Activated T-helper 1 cell treated with Interleukin-2 at 50 U/mL for 16 hours (primary cell): ENCODE results near the gene SLC45A1.

Source experiments
- DNase-seq: peaks from one replicate; pipeline ENCODE4 v3.0.0-alpha.2; 2020; ENCODE audit warnings: low read depth

SLC45A1 gene

DNA sequence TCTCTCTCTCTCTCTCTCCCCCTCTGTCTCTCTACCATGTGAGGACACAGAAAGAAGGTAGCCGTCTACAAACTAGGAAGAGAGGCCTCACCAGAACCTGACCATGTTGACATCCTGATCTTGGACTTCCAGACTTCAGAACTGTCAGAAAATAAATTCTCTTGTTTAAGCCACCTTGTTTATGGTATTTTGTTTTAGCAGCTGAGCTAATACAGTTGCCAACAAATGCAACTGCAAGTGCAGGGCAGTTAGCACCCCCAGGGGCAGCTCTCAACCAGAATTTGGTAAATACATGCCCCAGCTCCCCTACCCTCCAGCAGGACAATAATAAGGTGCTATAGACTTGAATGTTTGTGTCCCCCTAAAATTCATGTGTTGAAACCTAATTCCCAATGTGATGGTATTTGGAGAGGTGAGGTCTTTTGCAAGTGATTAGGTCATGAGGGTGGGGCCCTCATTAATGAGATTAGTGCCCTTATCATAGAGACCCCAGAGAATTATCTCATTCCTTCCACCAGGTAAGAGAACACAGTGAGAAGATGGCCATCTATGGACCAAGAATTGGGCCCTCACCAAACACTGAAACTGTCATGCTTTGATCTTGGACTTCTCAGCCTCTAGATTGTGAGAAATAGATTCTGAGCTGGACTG lies 6.7 kb upstream of the SLC45A1 start:
- DNase-seq: no peak

DNA sequence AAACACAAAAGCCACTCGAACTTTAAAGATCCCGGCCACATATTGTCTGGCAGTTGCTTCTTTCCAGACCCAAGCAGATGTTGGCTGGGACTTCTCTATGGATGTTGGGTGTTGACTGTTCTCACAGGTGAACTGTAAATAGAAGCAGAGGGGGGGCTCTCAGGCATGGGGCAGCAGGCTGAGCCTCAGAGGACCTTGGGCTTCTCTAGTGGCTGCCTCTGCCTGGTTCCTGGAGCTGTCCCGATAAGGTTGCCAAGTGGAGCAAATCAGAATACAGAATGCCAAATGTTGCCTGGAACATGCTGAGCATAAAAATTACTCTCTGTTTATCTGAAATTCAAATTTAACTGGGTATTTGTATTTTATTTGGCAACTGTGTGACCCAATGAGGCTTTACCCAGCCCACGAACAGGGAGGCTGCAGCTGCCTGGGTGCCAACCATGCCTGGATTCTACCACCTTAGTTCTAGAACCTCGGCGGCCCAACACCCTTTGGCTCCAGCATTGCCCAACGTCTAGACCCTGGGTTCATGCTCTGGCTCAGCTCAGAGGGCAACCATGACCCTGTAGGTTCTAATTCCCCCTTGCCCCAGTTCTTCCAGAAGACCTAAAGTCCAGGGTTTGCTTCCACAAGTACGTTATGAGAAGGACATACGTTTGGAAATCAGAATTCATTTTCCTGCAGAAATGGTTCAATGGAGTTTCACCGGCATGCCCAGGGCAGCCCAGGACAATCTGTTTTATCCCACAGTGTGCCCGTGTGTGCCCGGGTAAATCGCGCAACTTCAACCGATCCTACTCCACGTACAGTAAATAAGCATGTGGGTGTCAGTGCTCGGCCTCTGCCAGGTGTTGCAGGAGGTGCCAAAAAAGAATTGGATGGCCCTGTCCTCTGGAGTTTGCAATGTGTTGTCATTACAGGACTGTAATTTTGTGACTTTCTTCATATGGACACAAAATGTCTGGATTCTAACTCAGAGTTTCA lies 5.4 kb upstream of the SLC45A1 start:
- DNase-seq: no peak

DNA sequence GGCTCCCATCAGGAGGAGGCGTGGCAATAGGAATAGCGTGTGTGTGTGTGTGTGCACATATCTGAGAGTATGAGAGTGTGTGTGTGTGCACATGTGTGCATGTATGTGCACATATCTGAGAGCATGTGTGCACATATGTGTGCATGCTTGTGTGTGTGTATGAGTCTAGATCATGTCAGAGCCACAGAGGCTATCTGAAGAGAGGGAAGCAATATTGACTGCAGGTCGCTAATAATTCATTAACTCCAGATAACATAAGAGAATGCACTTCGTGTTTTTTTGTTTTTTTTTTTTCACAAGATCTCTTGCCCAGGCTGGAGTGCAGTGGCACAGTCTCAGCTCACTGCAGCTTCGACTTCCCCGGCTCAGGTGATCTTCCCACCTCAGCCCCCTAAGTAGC lies 4.7 kb upstream of the SLC45A1 start:
- DNase-seq: no peak

DNA sequence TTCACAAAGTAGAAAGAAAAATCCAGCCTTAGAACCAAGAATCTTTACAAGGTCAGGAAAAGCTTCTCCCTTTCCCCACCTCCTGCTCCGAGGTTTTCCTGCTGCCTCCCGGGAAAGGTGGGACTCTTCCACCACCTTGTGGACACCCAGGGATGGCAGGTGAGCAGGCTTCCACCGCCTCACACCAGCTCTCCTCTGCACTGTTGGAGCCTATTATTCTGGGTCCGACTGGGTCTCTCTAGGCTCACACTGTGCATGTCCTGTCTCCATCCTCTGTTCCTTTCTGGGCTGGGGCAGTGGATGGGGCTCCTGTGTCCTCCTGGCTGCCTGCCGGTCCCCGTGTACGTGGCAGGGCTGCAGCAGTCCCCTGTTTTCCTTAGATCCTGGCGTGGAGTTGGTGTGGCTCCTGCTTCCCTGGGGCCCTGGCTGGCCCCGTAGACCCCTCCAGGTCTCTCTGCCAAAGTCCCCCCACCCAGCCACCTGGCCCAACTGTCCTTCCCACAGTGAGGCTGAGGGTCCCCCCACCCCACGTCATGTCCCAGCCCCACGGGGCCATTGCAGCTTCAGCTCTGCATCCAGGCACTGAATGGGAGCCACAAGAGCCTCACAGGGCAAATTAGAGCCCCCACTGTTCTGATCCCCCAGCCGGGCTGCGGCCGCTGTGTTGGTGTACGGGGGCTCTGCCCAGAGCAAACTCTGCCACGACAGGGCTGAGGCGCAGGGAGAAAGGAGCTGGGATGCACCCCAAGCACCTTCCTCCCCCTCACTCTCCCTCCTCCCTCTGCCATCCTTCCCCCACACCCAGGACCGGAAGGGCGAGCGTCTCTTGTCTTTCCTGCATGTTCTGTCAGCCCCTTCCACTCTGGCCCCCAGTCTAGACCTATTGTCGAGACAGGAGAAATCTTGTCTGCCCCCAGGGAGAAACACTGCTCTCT lies 3.3 kb upstream of the SLC45A1 start:
- DNase-seq: peak; percentile 28

DNA sequence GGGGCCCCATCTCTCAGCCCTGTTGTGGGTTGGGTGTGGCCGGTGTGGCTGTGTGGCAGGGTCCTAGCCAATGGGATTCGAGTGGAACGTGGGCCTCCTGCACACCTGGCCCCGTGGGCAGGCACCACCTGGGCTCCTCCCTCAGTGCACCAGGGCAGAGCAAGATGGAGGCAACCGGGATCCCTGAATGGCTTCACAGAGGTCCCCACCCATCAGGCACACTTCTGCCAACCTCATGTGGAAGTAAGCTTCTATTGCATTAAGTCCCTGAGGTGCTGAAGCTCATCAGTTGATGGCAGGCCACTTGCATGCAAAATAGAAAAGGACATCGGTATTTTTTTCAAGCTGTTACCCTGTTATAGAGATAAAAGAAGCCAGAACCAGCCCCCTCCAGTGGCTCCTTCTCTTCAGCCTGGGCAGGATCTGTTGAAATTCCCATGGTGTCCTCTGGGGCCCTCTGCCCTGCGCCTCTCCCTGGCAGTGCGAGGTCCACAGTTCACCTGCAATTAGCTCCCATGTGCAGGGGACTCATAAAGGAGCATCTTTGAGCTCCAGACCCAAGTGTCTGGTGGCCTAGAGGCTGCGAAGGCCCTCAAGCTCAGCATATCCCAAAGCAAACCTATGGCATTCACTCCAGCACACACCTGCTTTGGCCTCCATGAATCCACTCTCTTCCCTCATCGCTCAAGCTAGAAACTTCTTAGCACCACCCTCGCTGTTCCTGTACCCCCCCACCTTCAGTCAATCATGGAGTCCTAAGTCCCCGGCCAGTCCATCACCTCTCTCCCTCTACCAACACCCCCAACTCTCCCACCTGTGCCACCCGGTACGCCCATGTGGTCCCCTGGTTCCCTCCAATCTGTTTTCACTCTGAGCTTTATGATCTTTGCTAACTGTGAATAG lies 2.1 kb upstream of the SLC45A1 start:
- no peak for DNase-seq

DNA sequence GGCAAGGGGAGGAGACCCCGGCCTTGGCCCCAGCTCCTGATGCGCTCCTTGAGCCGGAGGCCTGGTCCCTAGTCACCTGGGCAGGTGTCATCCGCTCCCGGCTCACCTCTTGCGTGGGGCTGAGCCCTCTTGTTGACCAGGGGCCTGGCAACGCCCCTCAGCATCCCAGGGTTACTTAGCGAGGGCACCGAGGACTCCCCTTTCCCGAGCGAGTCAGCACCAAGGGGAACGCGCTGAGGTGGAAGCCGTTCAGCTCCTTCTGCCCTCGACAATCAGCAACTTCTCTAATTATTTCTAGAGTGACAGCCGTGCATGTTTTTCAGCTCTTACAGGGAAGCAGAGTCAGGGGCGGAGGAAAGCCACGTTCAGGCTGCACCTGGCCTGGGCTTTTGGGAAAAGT lies 522 bp downstream of the SLC45A1 start:
- DNase-seq: no peak

DNA sequence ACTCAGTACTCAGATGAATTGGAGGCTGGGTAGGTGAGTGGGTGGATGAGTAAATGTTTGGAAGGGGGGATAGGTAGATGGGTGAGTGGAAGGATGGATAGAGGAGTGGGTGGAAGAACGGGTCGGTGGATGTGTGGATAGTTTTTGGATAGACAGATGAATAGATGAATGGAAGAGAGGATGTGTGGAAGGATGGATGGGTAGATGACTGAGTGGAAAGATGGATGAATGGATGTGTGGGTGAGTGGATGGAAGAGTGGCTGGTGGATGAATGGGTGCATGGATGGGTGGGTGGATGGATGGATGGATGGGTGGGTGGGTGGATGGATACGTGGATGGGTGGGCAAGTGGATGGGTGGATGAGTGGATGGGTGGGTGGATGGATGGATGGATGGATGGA lies 3.7 kb downstream of the SLC45A1 start:
- no peak for DNase-seq

DNA sequence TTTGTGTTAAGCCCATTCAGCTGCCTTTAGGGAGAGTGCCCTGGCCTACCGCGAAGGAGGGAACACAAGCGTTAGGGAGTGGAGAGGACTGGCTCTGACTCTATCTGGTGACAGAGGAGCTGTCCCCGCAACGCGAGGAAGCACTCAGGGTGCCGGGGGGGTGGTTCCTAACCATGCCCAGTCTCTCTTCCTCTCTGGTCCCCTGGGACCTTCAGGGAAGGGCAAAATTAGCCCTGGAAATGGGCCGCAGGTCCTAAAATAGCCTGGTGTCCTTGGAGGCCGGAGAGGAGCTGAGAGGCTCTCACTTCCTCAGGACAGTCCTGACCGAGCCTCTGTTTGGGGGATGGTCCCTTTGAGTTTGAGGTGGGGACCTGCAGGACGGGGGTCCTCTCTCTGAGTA lies 5.8 kb downstream of the SLC45A1 start:
- DNase-seq: no peak

DNA sequence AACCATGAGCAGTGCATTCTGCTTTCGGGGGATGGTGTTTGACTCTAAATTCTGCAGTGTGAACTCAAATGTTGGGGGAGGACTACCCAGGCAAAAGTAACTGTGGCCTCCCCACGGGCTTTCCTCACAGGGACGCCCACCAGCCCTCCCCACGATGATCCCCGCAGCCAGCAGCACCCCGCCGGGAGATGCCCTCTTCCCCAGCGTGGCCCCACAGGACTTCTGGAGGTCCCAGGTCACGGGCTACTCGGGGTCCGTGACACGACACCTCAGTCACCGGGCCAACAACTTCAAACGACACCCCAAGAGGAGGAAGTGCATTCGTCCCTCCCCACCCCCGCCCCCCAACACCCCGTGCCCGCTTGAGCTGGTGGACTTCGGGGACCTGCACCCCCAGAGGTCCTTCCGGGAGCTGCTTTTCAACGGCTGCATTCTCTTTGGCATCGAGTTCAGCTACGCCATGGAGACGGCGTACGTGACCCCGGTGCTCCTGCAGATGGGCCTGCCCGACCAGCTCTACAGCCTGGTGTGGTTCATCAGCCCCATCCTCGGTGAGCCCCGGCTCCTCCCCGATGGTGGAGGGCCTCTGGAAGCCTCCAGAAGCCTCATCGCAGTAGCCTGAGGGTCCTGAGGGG lies 6.4 kb downstream of the SLC45A1 start:
- no peak for DNase-seq

DNA sequence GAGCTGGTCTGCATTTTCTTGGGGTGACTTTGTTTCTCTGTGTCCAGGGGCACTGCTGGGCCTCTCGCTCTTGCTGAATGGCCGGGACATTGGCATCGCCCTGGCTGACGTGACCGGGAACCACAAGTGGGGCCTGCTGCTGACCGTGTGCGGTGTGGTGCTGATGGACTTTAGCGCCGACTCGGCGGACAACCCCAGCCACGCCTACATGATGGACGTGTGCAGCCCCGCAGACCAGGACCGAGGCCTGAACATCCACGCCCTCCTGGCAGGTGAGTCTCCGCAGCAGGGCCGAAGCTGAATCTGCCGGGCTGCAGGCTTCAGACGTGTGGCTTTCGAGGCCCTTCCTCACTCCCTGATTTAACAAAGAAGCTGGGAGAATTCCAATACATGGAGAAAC lies 7.9 kb downstream of the SLC45A1 start:
- no peak for DNase-seq

DNA sequence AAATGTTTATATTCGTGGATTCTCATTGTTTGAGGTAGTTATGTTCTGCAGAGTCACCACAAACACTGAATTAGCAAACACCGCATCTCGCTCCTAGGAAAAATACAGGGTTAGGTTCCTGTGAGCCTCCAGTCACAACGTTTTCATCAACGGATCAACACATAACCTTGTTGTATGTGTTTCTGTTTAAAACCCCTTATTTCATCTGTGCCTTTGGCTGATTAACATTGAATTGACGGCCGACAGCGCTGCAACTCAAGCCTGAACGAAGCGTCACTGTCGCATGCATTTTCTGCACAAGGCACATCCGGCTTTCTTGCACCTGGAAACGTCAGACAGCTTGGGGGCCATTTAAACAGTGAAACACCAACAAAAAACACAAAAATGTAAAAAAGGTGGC lies 8.4 kb downstream of the SLC45A1 start:
- DNase-seq: no peak

DNA sequence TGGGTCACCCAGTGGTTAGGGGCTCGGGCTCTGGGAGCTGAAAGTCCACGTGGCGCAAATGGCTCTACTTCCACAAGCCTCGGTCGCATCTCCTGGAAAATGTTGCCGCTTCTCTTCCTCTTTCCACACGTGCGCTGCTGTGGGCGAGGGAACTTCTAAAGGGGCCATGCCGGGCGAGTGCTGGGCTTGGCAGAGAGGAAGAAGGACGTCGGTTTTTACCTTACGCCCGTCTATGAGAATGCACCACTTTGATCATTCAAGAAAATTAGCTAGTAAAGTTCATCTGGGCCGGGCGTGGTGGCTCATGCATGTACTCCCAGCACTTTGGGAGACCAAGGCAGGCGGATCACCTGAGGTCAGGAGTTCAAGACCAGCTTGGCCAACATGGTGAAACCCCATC lies 10.4 kb downstream of the SLC45A1 start:
- no peak for DNase-seq

DNA sequence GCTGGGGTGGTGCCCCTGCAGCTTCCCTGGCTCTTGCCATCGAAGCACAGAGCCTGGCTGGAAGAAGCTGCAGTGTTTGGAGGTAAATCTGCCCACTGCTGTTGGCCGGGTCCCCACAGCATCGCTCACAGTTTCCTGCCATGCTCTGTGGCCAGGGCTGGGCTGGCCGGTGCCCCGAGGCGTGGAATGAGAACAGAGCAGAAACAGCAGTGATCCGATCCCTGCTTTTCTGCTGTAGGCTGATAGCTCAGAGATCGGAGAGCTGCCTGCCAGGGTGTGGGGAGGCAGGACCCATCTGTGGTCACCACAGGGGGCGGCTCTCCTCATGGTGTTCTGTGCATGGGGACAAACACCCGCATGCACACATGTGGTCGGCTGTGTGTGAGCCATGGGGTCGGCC lies 11.5 kb downstream of the SLC45A1 start:
- no peak for DNase-seq

DNA sequence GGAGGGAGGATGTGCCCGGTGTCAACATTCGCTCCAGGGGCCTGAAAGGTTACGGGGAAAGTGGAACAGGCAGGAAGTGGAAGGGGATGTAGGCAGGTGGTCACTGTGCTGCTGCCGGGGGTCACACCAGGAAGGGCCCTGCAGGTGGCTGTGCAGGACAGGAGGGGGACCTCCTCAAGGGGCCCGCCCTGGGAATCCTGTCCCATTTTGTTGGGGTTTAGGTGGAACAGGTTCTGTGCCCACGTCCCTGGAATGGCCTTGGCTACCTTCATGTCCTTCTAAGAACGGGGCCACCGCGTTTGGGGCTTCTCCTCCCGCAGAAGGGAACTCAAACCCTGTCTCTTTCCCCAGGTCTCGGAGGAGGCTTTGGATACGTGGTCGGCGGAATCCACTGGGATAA lies 11.9 kb downstream of the SLC45A1 start:
- no peak for DNase-seq

DNA sequence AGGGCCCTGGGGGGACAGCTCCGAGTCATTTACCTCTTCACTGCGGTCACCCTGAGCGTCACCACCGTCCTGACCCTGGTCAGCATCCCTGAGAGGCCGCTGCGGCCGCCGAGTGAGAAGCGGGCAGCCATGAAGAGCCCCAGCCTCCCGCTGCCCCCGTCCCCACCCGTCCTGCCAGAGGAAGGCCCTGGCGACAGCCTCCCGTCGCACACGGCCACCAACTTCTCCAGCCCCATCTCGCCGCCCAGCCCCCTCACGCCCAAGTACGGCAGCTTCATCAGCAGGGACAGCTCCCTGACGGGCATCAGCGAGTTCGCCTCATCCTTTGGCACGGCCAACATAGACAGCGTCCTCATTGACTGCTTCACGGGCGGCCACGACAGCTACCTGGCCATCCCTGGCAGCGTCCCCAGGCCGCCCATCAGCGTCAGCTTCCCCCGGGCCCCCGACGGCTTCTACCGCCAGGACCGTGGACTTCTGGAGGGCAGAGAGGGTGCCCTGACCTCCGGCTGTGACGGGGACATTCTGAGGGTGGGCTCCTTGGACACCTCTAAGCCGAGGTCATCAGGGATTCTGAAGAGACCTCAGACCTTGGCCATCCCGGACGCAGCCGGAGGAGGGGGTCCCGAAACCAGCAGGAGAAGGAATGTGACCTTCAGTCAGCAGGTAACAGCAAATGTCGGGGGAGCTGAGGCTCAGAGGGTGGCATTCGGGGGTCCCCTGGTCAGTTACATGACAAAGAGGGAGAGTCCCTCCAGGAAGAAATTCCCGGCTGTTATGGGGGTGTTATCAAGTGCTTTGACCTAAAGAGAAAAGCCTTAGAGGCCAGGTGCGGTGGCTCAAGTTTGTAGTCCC lies 12.6 kb downstream of the SLC45A1 start:
- no peak for DNase-seq

DNA sequence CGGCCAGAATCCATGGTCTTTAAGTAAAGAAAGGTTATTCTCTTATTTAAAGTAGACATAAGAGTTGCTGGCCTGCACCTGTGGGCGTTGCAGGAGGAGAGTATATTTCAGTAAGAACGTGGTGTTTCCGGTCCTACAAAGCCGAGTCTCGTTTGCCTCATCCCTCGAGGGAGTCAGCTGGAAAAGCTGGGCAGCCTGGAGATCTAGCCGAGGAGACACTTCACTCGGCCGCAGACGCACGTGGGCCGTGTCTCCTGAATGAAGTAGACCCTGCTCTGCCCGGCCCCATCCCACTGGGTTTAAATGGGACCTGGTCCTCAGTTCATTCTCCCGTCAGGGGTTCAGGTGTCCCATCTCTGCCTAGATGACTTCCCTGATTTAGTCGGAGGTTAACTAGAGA lies 14.9 kb downstream of the SLC45A1 start:
- no peak for DNase-seq

DNA sequence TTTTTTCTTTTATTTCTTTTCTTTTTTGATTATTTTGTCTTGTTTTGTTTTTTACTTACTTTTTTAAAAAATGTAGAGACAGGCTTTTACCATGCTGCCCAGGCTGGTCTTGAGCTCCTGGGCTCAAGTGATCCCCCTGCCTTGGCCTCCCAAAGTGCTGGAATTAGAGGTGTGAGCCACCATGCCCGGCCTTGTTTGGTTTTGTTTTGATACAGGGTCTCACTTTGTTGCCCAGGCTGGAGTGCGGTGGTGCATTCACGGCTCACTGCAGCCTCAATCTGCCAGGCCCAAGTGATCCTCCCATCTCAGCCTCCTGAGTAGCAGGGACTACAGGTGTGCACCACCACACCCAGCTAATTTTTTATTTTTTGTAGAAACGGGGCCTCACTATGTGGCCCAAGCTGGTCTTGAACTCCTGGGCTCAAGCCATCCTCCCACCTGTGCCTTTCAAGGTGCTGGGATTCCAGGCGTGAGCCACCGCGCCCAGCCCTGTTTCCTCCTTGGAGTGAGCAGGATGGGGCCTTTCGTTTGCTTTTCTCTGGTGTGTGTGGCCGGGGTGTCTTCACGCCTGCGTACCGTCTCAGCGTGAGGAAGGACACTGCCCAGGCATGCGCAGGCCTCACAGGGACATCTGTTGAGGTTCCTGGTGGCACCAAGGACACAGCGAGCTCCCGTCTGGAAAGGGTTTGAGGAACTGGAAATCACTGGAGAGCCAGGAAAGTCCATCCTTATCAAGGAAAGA lies 15.5 kb downstream of the SLC45A1 start:
- no peak for DNase-seq

DNA sequence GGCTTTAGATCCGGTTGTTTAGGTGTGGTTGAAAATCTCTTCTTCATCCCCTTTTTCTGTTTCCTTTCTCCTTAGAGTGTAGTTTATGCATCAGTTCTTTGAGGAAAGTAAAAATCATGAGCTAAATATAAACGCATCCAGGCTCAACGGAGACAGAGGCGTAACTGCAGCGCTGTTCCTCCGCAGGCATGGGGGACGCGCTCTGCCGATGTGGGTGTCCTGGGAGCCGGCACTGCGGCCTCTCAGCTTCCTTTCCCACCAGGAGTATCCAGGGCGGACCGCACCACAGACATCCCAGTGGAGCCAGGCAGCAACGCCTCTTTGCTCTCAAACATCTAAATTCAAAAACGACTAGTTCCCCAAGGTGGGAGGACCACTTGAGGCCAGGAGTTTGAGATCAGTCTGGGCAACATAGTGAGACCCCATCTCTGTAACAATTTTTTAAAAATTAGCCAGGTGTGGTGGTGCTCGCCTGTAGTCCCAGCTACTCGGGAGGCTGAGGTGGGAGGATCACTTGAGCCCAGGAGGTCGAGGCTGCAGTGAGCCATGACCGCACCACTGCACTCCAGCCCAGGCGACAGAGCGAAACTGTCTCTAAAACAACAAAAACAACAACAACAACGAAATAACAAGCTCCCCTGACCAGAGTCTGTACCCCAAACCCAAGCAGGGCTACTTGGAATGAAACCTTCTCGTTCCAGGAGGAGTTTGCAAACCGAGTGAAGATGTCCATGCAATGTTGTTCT lies 16.4 kb downstream of the SLC45A1 start:
- DNase-seq: no peak
